GM12878 (cell line): ENCODE measurements around the gene SCMH1. TPM values are rescaled to one million over a fixed set of nuclear protein-coding genes. Genes with fewer than 3 reads are reported as not detected.

Experiments
- HDAC6 ChIP-seq: fragments of 200-600 bp; sonication (generic); IDR thresholded peaks from one replicate; pipeline ENCODE4 v1.8.0; 2017; ENCODE audit warnings: antibody characterized with exemption; ENCODE audit not compliant: unreplicated experiment
- IRF5 ChIP-seq: fragments of 450-650 bp; IDR thresholded peaks from 2 replicates; pipeline ENCODE4 v1.6.1; 2017; ENCODE audit warnings: borderline replicate concordance
- PAX8 ChIP-seq: fragments of 450-650 bp; IDR thresholded peaks from 2 replicates; pipeline ENCODE4 v1.6.1; 2017; ENCODE audit warnings: mild to moderate bottlenecking, moderate library complexity
- PML ChIP-seq: IDR thresholded peaks from 2 replicates; pipeline ENCODE4 v1.6.1; 2012; ENCODE audit warnings: low read length, inconsistent platforms
- PRDM15 ChIP-seq: fragments of 450-650 bp; formaldehyde crosslinking; IDR thresholded peaks from 2 replicates; pipeline ENCODE4 v1.4.0; 2020; ENCODE audit warnings: mild to moderate bottlenecking, moderate library complexity
- RCOR1 ChIP-seq: conservative IDR thresholded peaks from 2 replicates; pipeline ENCODE4 v1.6.1; 2012; ENCODE audit warnings: low read depth, low read length, improper control_type of control experiment
- SKIL ChIP-seq: fragments of 450-650 bp; IDR thresholded peaks from 2 replicates; pipeline ENCODE4 v1.6.1; 2017; ENCODE audit warnings: mild to moderate bottlenecking, low read depth, inconsistent platforms; ENCODE audit not compliant: poor library complexity, severe bottlenecking
- SREBF2 ChIP-seq: IDR thresholded peaks from 2 replicates; pipeline ENCODE4 v1.6.1; 2012; ENCODE audit warnings: mild to moderate bottlenecking, low read length
- SUPT20H ChIP-seq: IDR thresholded peaks from 2 replicates; pipeline ENCODE4 v1.6.1; 2011; ENCODE audit warnings: low read depth, mild to moderate bottlenecking, low read length, moderate library complexity, borderline replicate concordance; ENCODE audit not compliant: control insufficient read depth
- SUZ12 ChIP-seq: fragments of 200-600 bp; sonication (generic); IDR thresholded peaks from one replicate; pipeline ENCODE4 v1.6.1; 2018; ENCODE audit warnings: antibody characterized with exemption, mild to moderate bottlenecking; ENCODE audit not compliant: unreplicated experiment
- TCF3 ChIP-seq: IDR thresholded peaks from 2 replicates; pipeline ENCODE4 v1.6.1; 2012; ENCODE audit warnings: low read depth, mild to moderate bottlenecking, low read length, borderline replicate concordance; ENCODE audit not compliant: insufficient read depth
- USF2 ChIP-seq: IDR thresholded peaks from 2 replicates; pipeline ENCODE4 v1.6.1; 2011; ENCODE audit warnings: low read depth, low read length, improper control_type of control experiment, borderline replicate concordance
- ZBED1 ChIP-seq: IDR thresholded peaks from 2 replicates; pipeline ENCODE4 v1.6.1; 2016; ENCODE audit warnings: borderline replicate concordance
- ZBTB4 ChIP-seq: fragments of 450-650 bp; formaldehyde crosslinking; IDR thresholded peaks from 2 replicates; pipeline ENCODE4 v1.4.0; 2022; ENCODE audit warnings: mild to moderate bottlenecking, moderate library complexity
- polyA plus RNA-seq, 11 experiments: library from polyadenylated mRNA; depleted of rRNA in 4 of 11; unstranded in 6 of 11; stranded (reverse) in 5 of 11; fragments of >200 nt; fragmentation: Nextera tagmentation in 4 of 11; fragmentation: Illumina TruSeq in 1 of 11; extraction: Ambion mirVana in 4 of 11; extraction: Trizol in 1 of 11; gene quantifications; 1 replicate in 1 of 11; 2 replicates in 10 of 11; pipeline versions ENCODE4 v1.2.1 to v1.2.3, GENCODE V29; 2011 to 2016; ENCODE audit warnings: inconsistent platforms in 2 of 11, missing spikeins in 2 of 11, low read depth in 1 of 11
- total RNA-seq, 4 experiments: library from RNA; depleted of rRNA in 3 of 4; stranded (reverse); fragments of >200 nt in 3 of 4; fragmentation: Illumina TruSeq in 1 of 4; extraction: Trizol in 1 of 4; gene quantifications; 2 replicates each; pipeline versions ENCODE4 v1.2.1 to v1.2.3, GENCODE V29; 2013 to 2021

Gene SCMH1
- total and polyA plus RNA-seq, 10 of the 15 experiments (the other 5 are each of a cell fraction or from before 2014, with no cell fraction given), result 7.5 to 44.1 (median 27.8) TPM

- TF ChIP-seq ZBTB4 (CRISPR knock-in tag) (no peak), HDAC6 (no peak), PML (no peak), SUPT20H (no peak), SKIL (no peak), SREBF2 (no peak), USF2 (no peak), RCOR1 (no peak), PAX8 (no peak), IRF5 (no peak), TCF3 (no peak), ZBED1 (no peak), PRDM15 (no peak), SUZ12 (no peak)
Observed at GRCh38 chr1:41285818-41286217, 43.7 kb upstream of the SCMH1 start (continued).
